Measurements from ENCODE around the gene PABPC3.

Gene PABPC3

DNA sequence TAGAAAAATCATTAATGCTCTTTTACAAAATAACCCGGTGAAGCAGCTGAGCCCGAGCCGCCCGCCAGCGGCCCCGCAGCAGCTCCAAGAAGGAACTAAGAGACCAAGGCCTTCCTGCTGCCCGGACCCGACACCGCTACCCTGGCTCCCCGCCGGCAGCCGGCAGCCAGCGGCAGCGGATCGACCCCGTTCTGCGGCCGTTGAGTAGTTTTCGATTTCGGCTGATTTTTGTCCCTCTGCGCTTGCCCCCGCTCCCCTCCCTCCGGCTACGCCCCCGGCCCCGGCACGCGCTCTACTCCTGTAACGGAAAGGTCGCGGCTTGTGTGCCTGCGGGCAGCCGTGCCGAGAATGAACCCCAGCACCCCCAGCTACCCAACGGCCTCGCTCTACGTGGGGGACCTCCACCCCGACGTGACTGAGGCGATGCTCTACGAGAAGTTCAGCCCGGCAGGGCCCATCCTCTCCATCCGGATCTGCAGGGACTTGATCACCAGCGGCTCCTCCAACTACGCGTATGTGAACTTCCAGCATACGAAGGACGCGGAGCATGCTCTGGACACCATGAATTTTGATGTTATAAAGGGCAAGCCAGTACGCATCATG lies at the start of gene PABPC3:
Gene PABPC3 (plus strand): TSS at position 286 of the 603 bp plus-strand sequence. CDS start 63 bp downstream, at position 349.
- POLR2A ChIA-PET = no interaction called here
- TF ChIP-seq, protein P1, sequence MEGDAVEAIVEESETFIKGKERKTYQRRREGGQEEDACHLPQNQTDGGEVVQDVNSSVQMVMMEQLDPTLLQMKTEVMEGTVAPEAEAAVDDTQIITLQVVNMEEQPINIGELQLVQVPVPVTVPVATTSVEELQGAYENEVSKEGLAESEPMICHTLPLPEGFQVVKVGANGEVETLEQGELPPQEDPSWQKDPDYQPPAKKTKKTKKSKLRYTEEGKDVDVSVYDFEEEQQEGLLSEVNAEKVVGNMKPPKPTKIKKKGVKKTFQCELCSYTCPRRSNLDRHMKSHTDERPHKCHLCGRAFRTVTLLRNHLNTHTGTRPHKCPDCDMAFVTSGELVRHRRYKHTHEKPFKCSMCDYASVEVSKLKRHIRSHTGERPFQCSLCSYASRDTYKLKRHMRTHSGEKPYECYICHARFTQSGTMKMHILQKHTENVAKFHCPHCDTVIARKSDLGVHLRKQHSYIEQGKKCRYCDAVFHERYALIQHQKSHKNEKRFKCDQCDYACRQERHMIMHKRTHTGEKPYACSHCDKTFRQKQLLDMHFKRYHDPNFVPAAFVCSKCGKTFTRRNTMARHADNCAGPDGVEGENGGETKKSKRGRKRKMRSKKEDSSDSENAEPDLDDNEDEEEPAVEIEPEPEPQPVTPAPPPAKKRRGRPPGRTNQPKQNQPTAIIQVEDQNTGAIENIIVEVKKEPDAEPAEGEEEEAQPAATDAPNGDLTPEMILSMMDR (IDR thresholded peaks at IDR 0.05; ENCODE audit: insufficient read depth, low read length, missing control alignments) = no peak
- no peak for DNase-seq (ENCODE audit: low read depth, low spot score)
- CTCF ChIA-PET = interaction anchor here (1.6 kb wide), 1 partner anchor 18 kb away, joined by 6 read pairs; no protein-coding TSS in a partner anchor
- H3K4me3 ChIP-seq (ENCODE audit: low read depth, low read length) = peak within 1 kb of the TSS; percentile 30

DNA sequence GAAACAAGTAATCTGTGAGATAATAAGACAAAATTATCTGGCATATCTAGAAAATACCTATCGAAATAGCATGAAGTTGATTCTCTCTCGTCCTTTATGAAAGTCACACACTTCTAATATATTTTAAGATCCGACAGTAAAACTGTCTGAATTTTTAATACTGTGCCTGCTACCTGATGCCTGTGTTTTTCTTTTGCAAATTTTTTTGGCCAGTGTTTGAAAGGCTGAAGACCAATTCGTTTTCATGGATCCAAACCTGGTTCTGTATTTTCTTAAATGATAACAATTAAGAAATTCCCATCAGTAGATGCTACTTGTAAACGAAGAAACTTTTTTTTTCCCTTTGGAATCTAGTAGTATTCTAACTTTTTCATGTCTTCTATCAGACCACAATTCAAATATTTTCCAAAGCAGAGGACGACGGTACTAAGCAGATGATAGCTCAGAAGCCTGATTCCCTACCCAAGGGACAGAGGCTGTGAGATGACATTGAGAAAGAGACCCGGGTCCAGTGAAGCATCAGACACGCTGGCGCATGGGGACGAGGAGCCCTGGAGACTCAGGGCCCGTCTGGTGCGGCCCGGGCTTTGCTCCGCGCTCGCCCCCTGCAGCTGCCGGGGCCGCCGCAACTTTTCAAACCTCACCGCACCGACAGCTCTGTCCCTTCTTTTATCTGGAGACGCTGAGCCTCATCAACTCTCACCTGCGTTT lies 49.5 kb upstream of the PABPC3 start:
- ChIA-PET POLR2A (no interaction called here), CTCF (interaction anchor here (1.2 to 1.4 kb wide), 2 partner anchors 12 to 51 kb away, joined by 3 read pairs; no protein-coding TSS in a partner anchor)
- H3K4me3 ChIP-seq (ENCODE audit: low read depth, low read length) = no peak overlapping the region; the same call in 1 of the 2 replicates
- DNase-seq (ENCODE audit: low read depth, low spot score) = no peak
- TF ChIP-seq, protein P1 (IDR thresholded peaks at IDR 0.05; ENCODE audit: insufficient read depth, low read length, missing control alignments) = no peak

DNA sequence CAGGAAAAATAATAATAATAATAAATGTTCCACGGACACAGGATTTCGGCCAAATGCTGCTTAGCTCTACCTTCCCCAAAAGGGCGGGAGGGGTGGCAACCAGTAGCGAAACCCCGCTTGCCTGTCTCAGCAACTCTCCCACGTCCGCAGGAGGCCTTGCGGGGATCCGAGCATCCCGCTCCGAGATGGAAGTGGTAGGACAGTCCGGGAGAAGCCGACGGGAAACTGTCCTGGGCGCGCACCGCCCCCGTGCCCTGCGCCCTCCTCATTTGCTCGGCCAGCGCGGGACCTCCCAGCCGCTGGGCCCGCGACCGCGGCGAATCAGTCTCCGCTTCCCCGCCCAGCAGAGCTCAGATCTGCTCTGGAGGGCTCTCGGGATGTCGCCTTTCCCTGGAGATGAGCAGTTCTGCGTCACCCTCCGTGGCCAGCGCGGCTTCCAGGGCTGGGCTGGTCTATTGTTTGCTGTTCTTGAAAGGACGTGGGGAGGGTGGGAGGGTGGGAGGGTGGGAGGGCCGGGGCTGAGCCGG lies 48.9 kb upstream of the PABPC3 start:
- CTCF ChIA-PET = interaction anchor here (1.2 to 1.4 kb wide), 2 partner anchors 13 to 51 kb away, joined by 3 read pairs; no protein-coding TSS in a partner anchor
- peak overlapping the region; percentile 47 for H3K4me3 ChIP-seq (ENCODE audit: low read depth, low read length)

DNA sequence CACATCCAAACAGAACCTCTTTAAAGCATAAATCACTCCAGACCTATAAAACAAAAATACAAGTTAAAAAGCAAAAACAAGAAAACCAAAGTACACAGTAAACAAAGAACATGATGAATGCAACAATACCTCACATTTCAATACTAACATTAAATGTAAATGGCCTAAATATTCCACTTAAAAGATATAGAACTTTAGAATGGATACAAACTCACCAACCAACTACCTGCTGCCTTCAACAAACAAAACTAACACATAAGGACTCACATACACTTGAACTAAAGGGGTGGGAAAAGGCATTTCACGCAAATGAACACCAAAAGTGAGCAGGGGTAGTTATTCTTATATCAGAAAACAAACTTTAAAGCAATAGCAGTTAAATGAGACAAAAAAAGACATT lies 44.9 kb upstream of the PABPC3 start:
- POLR2A ChIA-PET = no interaction called here
- CTCF ChIA-PET = interaction anchor here (1.0 kb wide), 1 partner anchor 14 kb away, joined by 3 read pairs; no protein-coding TSS in a partner anchor
- H3K4me3 ChIP-seq (ENCODE audit: low read depth, low read length) = no peak overlapping the region
- TF ChIP-seq, protein P1 (IDR thresholded peaks at IDR 0.05; ENCODE audit: insufficient read depth, low read length, missing control alignments) = no peak
- DNase-seq (ENCODE audit: low read depth, low spot score) = no peak

More for the DNA sequence above, 48.9 kb upstream of the PABPC3 start:
- POLR2A ChIA-PET = no interaction called here
- TF ChIP-seq, protein P1 (IDR thresholded peaks at IDR 0.05; ENCODE audit: insufficient read depth, low read length, missing control alignments) = no peak
- no peak for DNase-seq (ENCODE audit: low read depth, low spot score)

DNA sequence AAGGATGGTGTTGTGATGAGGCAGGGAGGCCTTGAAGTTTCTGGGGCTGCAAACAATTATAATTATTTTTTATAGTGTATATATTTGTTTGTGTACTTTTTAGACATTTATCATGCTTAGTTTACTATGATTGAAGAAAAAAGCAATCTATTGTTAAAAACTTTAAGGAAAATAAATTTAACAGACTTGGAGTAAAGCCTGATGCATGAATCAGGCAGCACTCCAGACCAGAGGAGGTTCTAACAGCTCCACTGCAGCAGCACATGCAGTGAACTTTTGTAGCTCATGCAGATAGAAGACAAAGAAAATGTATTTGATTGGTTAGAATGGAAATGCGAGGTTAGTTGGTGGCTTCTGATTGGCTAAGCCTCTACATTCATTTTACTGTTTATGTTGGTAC lies 36.8 kb upstream of the PABPC3 start:
- ChIA-PET POLR2A (no interaction called here), CTCF (no interaction called here)
- H3K4me3 ChIP-seq (ENCODE audit: low read depth, low read length) = no peak overlapping the region
- DNase-seq (ENCODE audit: low read depth, low spot score) = no peak
- TF ChIP-seq, protein P1 (IDR thresholded peaks at IDR 0.05; ENCODE audit: insufficient read depth, low read length, missing control alignments) = no peak

DNA sequence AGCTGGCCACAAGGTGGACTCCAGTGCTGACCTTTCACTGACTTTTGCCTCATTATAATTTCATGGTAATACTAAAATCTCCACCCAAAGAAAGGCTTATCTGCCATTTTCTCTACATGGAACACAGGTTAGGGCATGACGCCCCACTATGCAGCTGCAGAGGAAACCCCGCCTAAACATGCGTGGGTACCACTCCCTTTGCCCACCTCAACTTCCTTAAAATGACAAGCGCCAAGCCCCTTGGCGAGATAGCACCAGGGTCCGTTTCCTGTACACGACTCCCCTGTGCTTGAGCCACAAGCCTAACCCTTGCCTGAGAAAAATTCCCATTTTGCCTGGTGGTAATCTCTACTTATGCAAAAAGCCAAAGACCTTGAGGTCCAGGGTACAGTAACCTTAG lies 36.0 kb upstream of the PABPC3 start:
- CTCF ChIA-PET = no interaction called here
- POLR2A ChIA-PET = no interaction called here
- no peak overlapping the region for H3K4me3 ChIP-seq (ENCODE audit: low read depth, low read length)
- DNase-seq (ENCODE audit: low read depth, low spot score) = no peak
- TF ChIP-seq, protein P1 (IDR thresholded peaks at IDR 0.05; ENCODE audit: insufficient read depth, low read length, missing control alignments) = no peak

All from AG04449 (cell line).